Measurements from ENCODE around the gene SPEF2. TPM values are rescaled to one million over a fixed set of nuclear protein-coding genes. Genes with fewer than 3 reads are reported as not detected.

Gene SPEF2
- total RNA-seq, 1 experiment from 2014 or later, result 5.0 TPM

- DNase-seq (ENCODE audit: low spot score), result peak; percentile 74
These were observed 239.2 kb downstream of the SPEF2 start, which contains the start of gene IL7R for GRCh38 chr5:35856765-35857351. Gene IL7R, plus strand, starts transcription at chr5:35856891. Its CDS starts 87 bp downstream, at chr5:35856978.

GRCh38 chr5:35857606-35858205, 240.0 kb downstream of the SPEF2 start:
- peak; percentile 71 for DNase-seq (ENCODE audit: low spot score)

- DNase-seq (ENCODE audit: low spot score), result peak; percentile 72
These were observed 241.5 kb downstream of the SPEF2 start for GRCh38 chr5:35859101-35859661.

- DNase-seq (ENCODE audit: low spot score), result no peak
These were observed 243.0 kb downstream of the SPEF2 start for GRCh38 chr5:35860686-35861085.

- DNase-seq (ENCODE audit: low spot score), result no peak
These were observed 244.1 kb downstream of the SPEF2 start for GRCh38 chr5:35861718-35862117.

GRCh38 chr5:35862126-35862525, 244.5 kb downstream of the SPEF2 start:
- DNase-seq (ENCODE audit: low spot score), result no peak

- DNase-seq (ENCODE audit: low spot score), result no peak
These were observed 245.5 kb downstream of the SPEF2 start for GRCh38 chr5:35863159-35863558.

Other genes starting within 250 kb of the SPEF2 start
- gene IL7R, start 239.0 kb downstream of the SPEF2 start, total RNA-seq (2014; rRNA removed; shearing (Covaris generic)), result 9.0 and 10.6 TPM in 2 replicates

Measured in H4 (cell line).